Left lung (tissue), 10 donors: ENCODE data around the gene NR6A1. TPM values are rescaled to one million over a fixed set of nuclear protein-coding genes. Genes with fewer than 3 reads are reported as not detected.
"Not testable (repeated sequence)": the region's sequence is repeated elsewhere in the genome, so short reads cannot be mapped to it uniquely, and the experiment has no call there.

Experiments used
- ATAC-seq: fragments of 200-7000 bp; cut with Tn5 transposase; one replicate; pipeline ENCODE4 v1.9.1; 2020; ENCODE audit warnings: moderate library complexity
- DNase-seq, 4 donors: peaks; one replicate each; pipeline ENCODE4 v3.0.0-alpha.2; 2013 to 2020
- H3K27ac ChIP-seq, 2 donors: fragments of 200-600 bp; sonication (generic) in 1 of 2; one replicate each; pipeline versions ENCODE4 v1.5.0 to v1.8.0; 2020 to 2021
- H3K27me3 ChIP-seq, 2 donors: fragments of 200-600 bp; sonication (generic) in 1 of 2; one replicate each; pipeline versions ENCODE4 v1.5.0 to v1.8.0; 2020 to 2021
- H3K36me3 ChIP-seq, 2 donors: fragments of 200-600 bp; sonication (generic) in 1 of 2; one replicate each; pipeline versions ENCODE4 v1.5.0 to v1.8.0; 2020 to 2021
- H3K4me1 ChIP-seq, 2 donors: fragments of 200-600 bp; one replicate each; pipeline ENCODE4 v1.8.0; 2021
- H3K4me3 ChIP-seq, 2 donors: fragments of 200-600 bp; sonication (generic) in 1 of 2; one replicate each; pipeline versions ENCODE4 v1.5.0 to v1.8.0; 2020 to 2021; ENCODE audit warnings: mild to moderate bottlenecking in 1 of 2
- H3K9me3 ChIP-seq, 2 donors: fragments of 200-600 bp; sonication (generic) in 1 of 2; one replicate each; pipeline versions ENCODE4 v1.5.0 to v1.8.0; 2020 to 2021
- intact Hi-C, 2 donors: fragments of 100-400 bp; cut with DNase I; formaldehyde crosslinking; loops; one replicate each; pipeline versions ENCODE4 v1.11.2 to v1.14.2; 2022
- polyA plus RNA-seq, 6 donors: library from polyadenylated mRNA; unstranded; fragments of 120-200 nt; gene quantifications; one replicate each; pipeline ENCODE4 v1.2.1, GENCODE V29; 2013; ENCODE audit not compliant: insufficient read length in 6 of 6
- total RNA-seq, 2 donors: library from RNA; stranded (reverse); fragmentation: NEBNext Ultra II Directional; extraction: Animal tissue kit (Norgen Biotek cat#: 25700); gene quantifications; one replicate each; pipeline ENCODE4 v1.2.1, GENCODE V29; 2021
- TF ChIP-seq, protein P1 (sequence below), 2 donors: fragments of 200-600 bp; sonication (generic) in 1 of 2; IDR thresholded peaks; one replicate each; pipeline versions ENCODE4 v1.5.0 to v1.8.0; 2021; ENCODE audit warnings: antibody characterized with exemption in 2 of 2
- donor health status: DM: no; HTN: yes; CAD: no.
- donor health status: DM: no; HTN: no; CAD: no.

The NR6A1 gene
- total and polyA plus RNA-seq, 8 donors, result 1.2 to 4.1 (median 1.7) TPM

DNA sequence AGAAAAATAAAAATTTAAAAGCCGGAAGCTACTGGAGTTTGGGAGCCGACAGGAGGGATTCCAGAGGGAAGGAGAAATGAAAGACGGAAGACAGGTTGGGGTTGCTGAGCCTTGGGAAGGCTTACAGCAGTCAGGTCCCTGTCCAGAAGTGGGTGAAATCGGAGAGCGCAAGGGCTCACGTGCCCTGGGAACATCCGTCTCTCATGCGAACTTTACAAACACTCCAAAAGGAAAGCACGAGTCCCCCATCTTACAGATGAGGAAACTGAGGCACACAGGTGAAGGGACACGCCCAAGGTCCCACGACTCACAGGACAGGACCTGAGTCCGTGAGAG lies 5.5 kb upstream of the NR6A1 start:
- Histone ChIP-seq H3K9me3 (no peaks in the 10 kb centered on the region), H3K4me1 (peaks cover 4 to 60% of the 10 kb centered on the region in 2 donors), H3K27me3 (peaks cover 6 to 21% of the 10 kb centered on the region in 2 donors), H3K27ac (peak overlapping the region in 1 of 2 donors; percentile 51), H3K4me3 (peak overlapping the region; percentile 34 to 47), H3K36me3 (no peaks in the 10 kb centered on the region)
- TF ChIP-seq, protein P1, sequence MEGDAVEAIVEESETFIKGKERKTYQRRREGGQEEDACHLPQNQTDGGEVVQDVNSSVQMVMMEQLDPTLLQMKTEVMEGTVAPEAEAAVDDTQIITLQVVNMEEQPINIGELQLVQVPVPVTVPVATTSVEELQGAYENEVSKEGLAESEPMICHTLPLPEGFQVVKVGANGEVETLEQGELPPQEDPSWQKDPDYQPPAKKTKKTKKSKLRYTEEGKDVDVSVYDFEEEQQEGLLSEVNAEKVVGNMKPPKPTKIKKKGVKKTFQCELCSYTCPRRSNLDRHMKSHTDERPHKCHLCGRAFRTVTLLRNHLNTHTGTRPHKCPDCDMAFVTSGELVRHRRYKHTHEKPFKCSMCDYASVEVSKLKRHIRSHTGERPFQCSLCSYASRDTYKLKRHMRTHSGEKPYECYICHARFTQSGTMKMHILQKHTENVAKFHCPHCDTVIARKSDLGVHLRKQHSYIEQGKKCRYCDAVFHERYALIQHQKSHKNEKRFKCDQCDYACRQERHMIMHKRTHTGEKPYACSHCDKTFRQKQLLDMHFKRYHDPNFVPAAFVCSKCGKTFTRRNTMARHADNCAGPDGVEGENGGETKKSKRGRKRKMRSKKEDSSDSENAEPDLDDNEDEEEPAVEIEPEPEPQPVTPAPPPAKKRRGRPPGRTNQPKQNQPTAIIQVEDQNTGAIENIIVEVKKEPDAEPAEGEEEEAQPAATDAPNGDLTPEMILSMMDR (IDR thresholded peaks at IDR 0.05), result no peak
- no peak for ATAC-seq
- no peak for DNase-seq
- intact Hi-C loops, result loop anchor here in 1 of 2 donors (5.0 kb wide), 1 partner anchor 71 kb away; no protein-coding TSS in a partner anchor

DNA sequence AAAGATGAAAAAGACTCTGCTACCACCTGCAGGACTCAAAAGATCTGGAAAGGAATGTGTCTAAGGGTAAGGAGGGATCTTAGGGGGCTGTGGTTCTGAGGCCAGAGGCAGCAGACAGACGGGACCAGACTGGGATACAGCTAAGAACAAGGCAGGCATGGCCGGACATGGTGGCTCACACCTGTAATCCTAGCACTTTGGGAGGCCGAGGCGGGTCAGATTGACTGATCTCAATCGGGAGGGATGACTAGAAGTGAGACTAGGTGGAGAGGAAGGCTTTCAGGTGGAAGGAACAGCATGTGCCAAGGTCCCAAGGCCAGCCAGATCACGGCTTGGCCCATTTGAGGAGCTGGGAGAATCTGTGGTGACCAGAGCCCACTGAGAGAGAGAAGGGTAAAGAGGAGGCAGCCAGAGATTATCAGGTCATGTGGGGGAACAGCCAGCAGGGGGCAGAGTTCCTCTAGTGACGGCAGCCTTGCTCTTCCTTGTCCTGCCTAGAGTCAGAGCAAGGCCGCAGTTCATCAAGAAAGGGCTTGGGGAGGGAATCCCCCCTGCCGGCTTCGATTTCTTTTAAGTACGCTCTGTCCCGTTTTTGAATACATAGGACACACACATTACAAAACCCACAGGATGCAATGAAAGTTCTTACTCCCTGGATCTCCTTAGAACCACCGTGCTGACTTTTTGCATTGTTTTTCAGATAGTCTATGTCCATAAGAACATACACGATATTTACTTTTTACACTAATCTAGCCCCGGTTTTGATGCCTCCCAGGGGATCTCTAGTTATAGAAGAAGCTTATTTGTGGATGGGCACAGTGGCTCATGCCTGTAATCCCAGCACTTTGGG lies 3.2 kb upstream of the NR6A1 start:
- Histone ChIP-seq H3K27me3 (peaks cover 13 to 38% of the 10 kb centered on the region in 2 donors), H3K4me3 (no peak overlapping the region), H3K36me3 (no peaks in the 10 kb centered on the region), H3K27ac (no peak overlapping the region), H3K9me3 (no peaks in the 10 kb centered on the region), H3K4me1 (peaks cover 4 to 60% of the 10 kb centered on the region in 2 donors)
- TF ChIP-seq, protein P1 (IDR thresholded peaks at IDR 0.05), result peak; percentile 87 to 89
- peak; percentile 77 to 89 (median 84) for DNase-seq
- intact Hi-C loops, result loop anchor here in 1 of 2 donors (2.0 kb wide), 1 partner anchor 80 kb away; no protein-coding TSS in a partner anchor
- ATAC-seq, result peak; percentile 43

DNA sequence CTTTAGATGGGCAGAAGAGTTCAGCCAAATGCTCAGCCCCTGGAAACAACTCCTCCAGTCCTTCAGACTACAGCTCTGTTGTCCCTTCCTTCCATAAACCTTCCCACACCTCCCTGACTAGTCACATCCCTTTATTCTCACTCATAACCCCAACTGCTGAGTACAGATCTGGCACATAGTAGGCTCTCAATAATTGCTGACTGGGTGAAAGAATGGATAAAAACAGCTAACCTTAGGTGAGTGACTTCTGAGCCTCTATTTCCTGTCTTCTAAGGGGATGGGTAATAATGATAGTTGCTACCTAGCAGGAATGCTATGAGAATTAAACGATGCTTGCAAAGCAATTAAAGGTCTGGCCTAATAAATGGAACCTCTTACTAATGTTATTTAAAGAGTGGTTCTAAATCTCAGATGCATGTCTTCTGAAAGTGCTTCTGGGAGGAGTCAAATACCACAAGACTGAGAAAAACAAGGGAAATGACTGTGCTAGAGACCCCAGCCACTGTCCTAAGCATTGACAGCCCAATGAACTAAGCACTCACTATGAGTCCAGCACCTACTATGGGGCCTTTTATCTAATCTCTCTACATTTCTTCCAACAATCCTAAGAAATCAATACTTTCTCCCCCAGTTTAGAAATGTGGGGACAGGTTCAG lies 2.5 kb upstream of the NR6A1 start:
- Histone ChIP-seq H3K9me3 (no peaks in the 10 kb centered on the region), H3K27ac (no peak overlapping the region), H3K36me3 (no peaks in the 10 kb centered on the region), H3K27me3 (peaks cover 18 to 46% of the 10 kb centered on the region in 2 donors), H3K4me3 (no peak overlapping the region), H3K4me1 (peaks cover 4 to 60% of the 10 kb centered on the region in 2 donors)
- TF ChIP-seq, protein P1 (IDR thresholded peaks at IDR 0.05), result no peak
- DNase-seq (no peak), ATAC-seq (no peak)
- intact Hi-C loops, result loop anchor here in 1 of 2 donors (2.0 kb wide), 1 partner anchor 81 kb away; no protein-coding TSS in a partner anchor

DNA sequence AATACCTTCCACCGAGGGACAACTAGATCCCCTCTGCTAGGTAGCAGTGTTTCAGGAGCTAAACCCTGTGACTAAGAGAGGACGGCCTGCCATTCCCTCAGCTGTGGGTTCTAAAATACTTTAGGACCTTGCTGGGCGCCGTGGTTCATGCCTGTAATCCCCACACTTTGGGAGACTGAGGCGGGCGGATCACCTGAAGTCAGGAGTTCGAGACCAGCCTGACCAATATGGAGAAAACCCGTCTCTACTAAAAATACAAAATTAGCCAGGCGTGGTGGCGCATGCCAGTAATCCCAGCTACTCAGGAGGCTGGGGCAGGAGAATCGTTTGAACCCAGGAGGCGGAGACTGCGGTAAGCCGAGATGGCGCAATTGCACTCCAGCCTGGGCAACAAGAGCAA lies 1.8 kb upstream of the NR6A1 start:
- H3K4me3 ChIP-seq, DNase-seq, H3K9me3 ChIP-seq, intact Hi-C loops, H3K36me3 ChIP-seq, H3K27ac ChIP-seq, ATAC-seq: not testable (repeated sequence)
- H3K27me3 ChIP-seq, result peaks cover 23 to 53% of the 10 kb centered on the region in 2 donors
- peaks cover 4 to 66% of the 10 kb centered on the region in 2 donors for H3K4me1 ChIP-seq

DNA sequence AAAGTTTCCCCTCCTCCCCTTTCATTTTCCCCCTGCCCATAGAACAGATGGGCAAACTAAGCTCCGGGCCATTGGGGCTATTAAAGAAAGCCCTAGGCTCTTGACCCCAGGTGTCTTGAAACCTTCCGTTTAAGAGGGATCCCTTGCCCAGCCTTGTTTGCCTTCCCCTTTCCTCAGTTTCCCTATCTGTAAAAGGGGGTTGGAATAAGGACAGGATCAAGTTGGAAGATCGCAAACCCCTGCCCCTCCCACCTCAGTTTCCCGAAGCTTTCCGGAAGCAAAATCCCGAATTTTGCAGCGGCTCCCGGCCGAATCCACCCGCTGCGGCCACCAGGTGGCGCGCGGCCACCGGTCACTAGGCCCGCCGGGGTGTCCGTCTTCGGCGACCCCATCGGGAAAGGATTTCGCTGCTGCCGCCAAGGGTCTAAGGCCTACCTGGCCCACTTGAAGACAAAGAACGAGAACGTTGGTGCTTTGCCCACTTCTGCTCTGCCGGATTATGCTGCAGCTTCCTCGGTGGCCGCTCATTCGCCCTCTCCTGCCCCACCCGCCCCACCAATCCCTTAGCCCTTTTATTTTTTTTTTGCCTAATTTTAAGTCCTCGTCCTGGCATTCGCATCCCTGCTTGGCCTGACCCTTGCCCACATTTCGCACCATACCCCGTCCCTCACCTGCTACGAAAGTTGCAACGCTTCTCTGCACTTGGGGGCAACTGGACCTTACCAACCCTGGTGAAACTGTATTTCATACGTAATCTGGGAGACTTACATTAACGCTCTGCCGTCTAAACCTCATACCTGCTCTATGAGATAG lies 962 bp upstream of the NR6A1 start:
- peak; percentile 48 for ATAC-seq
- Histone ChIP-seq H3K4me1 (peaks cover 4 to 68% of the 10 kb centered on the region in 2 donors), H3K27ac (peak overlapping the region in 1 of 2 donors; percentile 77)

More for the DNA sequence above, 962 bp upstream of the NR6A1 start:
- H3K27me3 ChIP-seq, result peaks cover 27 to 53% of the 10 kb centered on the region in 2 donors
- intact Hi-C loops, result no loop called here
- no peaks in the 10 kb centered on the region for H3K36me3 ChIP-seq
- TF ChIP-seq, protein P1 (IDR thresholded peaks at IDR 0.05), result peak; percentile 85 to 89
- DNase-seq, result peak; percentile 64 to 91 (median 76)
- H3K9me3 ChIP-seq, result no peaks in the 10 kb centered on the region
- H3K4me3 ChIP-seq, result peak overlapping the region; percentile 71 to 78
